IgD-negative memory B cell (primary cell): Measurements from ENCODE around the gene TREML1. TPM values are rescaled to one million over a fixed set of nuclear protein-coding genes. Genes with fewer than 3 reads are reported as not detected.

ENCODE experiments used
- H3K27ac Mint-ChIP-seq, 3 donors: one replicate each; pipeline ENCODE4 v1.8.0; 2020 to 2022; ENCODE audit warnings: mild to moderate bottlenecking in 3 of 3, mixed read lengths in 3 of 3, moderate library complexity in 1 of 3
- H3K27me3 Mint-ChIP-seq: one replicate; pipeline ENCODE4 v1.8.0; 2021; ENCODE audit warnings: mixed read lengths
- H3K36me3 Mint-ChIP-seq: one replicate; pipeline ENCODE4 v1.8.0; 2020; ENCODE audit warnings: mild to moderate bottlenecking, mixed read lengths
- H3K4me1 Mint-ChIP-seq, 3 donors: one replicate each; pipeline ENCODE4 v1.8.0; 2020 to 2022; ENCODE audit warnings: mixed read lengths in 3 of 3, mild to moderate bottlenecking in 1 of 3
- H3K4me3 Mint-ChIP-seq, 4 donors: one replicate each; pipeline ENCODE4 v1.8.0; 2020 to 2022; ENCODE audit warnings: mild to moderate bottlenecking in 4 of 4, mixed read lengths in 4 of 4, moderate library complexity in 3 of 4
- H3K9me3 Mint-ChIP-seq, 3 donors: one replicate each; pipeline ENCODE4 v1.8.0; 2020 to 2021; ENCODE audit warnings: mixed read lengths in 3 of 3, mild to moderate bottlenecking in 1 of 3
- polyA plus RNA-seq: library from polyadenylated mRNA; unstranded; fragments of 300-500 nt; fragmentation: Illumina TruSeq; gene quantifications from one replicate; pipeline ENCODE4 v1.2.3, GENCODE V29; 2021

The TREML1 gene
- polyA plus RNA-seq, 1 donor from 2014 or later: 3.0 TPM

- no peak overlapping the region for H3K27ac Mint-ChIP-seq
- H3K36me3 Mint-ChIP-seq: peaks cover 2% of the 10 kb centered on the region
- peaks cover 0 to 6% (median 5%) of the 10 kb centered on the region in 3 donors for H3K4me1 Mint-ChIP-seq
- H3K4me3 Mint-ChIP-seq: no peak overlapping the region
- H3K27me3 Mint-ChIP-seq: peaks cover 10% of the 10 kb centered on the region
- peaks cover 0 to 4% (median 3%) of the 10 kb centered on the region in 3 donors for H3K9me3 Mint-ChIP-seq
These were observed 13.2 kb upstream of the TREML1 start for GRCh38 chr6:41167173-41167963.

DNA sequence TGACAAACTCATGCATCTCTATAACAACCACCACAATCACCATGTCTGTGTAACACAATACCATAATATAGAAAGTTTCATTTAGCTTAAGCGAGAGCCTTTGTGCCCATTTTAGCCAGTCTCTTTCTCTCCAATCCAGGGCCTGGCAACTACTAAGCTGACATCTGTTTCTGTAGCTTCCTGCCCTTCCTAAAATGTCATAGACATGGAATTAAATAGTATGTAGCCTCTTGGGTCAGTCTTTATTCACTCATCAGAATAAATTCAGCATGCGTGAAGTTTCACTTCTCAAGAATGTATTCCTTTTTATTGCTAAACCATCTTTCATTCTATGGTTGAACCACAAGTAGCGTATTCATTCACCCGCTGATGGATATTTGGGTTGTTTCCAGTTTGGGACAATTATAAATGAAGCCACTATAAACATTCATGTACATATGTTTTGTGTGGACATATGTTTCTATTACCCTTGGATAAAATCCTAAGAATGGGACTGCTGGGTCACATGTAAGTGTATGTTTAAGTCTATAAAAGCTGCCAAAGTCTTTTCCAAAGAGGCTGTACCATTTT, 10.5 kb upstream of the TREML1 start:
- peaks cover 4% of the 10 kb centered on the region for H3K36me3 Mint-ChIP-seq
- no peak overlapping the region for H3K27ac Mint-ChIP-seq
- H3K27me3 Mint-ChIP-seq: peaks cover 20% of the 10 kb centered on the region
- no peak overlapping the region for H3K4me3 Mint-ChIP-seq
- peaks cover 0 to 6% (median 5%) of the 10 kb centered on the region in 3 donors for H3K4me1 Mint-ChIP-seq
- H3K9me3 Mint-ChIP-seq: peaks cover 2 to 4% (median 3%) of the 10 kb centered on the region in 3 donors

DNA sequence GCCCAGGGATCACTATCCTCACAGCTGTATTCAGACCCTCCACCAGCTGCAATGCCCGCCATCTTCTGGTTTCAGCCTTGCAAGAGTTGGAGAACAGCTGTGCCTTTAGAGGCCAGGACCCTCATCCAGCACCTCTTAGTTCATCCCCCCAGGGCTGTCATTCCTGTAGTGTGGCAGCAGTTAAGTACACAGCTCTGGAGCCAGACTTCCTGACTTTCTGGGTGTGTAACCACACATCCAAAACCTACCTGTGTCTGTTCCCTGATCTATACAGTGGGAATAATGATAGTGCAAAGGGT, 9.2 kb upstream of the TREML1 start:
- Mint-ChIP-seq H3K9me3 (peaks cover 2 to 4% (median 3%) of the 10 kb centered on the region in 3 donors), H3K4me1 (peaks cover 0 to 6% (median 5%) of the 10 kb centered on the region in 3 donors), H3K27ac (no peak overlapping the region), H3K27me3 (peaks cover 20% of the 10 kb centered on the region), H3K4me3 (no peak overlapping the region), H3K36me3 (peaks cover 4% of the 10 kb centered on the region)

DNA sequence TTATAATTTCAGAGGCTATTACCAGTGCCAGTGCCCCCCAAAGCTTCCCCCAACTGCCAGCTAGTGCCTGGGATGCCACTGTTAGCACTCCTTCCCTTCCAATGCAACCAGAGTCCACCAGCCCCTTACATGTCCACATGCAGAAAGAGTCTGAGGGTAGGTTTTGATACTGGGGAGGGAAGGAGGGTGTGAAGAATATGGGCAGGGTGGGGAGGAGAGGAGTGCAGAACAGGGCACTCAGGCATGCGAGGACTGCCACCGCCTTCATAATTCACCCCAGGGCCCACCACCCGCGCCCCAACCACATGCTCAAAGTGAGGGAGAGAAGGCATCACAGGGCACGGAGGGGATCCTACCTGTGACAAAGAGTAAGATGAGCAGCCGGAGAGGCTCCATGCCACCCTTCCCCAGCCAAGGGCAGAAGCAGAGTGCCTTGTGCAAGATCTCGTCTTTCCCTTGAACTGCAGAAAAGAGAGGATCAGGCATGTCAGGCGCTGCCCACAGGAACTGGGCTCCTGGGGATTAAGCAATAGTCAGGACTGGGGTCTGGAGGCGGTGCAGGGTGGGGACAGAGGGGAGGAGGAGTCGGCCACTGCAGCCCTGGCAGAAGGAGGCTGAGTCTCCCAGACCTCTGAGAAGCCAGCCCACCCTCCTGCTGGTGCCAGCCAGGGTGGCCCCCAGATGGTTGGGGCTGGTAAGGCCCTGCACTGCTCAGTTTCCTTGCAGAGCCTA, 8.7 kb upstream of the TREML1 start, which contains the start of gene TREM2:
Gene TREM2, minus strand, starts transcription at position 430 of the 732 bp plus-strand sequence. Its CDS starts 34 bp downstream, at position 396.
- H3K4me3 Mint-ChIP-seq: no peak within 1 kb of the TSS
- peaks cover 20% of the 10 kb centered on the region for H3K27me3 Mint-ChIP-seq
- peaks cover 0 to 6% (median 5%) of the 10 kb centered on the region in 3 donors for H3K4me1 Mint-ChIP-seq
- H3K27ac Mint-ChIP-seq: no peak within 1 kb of the TSS
- H3K9me3 Mint-ChIP-seq: peaks cover 3 to 4% (median 4%) of the 10 kb centered on the region in 3 donors
- peaks cover 4% of the 10 kb centered on the region for H3K36me3 Mint-ChIP-seq

DNA sequence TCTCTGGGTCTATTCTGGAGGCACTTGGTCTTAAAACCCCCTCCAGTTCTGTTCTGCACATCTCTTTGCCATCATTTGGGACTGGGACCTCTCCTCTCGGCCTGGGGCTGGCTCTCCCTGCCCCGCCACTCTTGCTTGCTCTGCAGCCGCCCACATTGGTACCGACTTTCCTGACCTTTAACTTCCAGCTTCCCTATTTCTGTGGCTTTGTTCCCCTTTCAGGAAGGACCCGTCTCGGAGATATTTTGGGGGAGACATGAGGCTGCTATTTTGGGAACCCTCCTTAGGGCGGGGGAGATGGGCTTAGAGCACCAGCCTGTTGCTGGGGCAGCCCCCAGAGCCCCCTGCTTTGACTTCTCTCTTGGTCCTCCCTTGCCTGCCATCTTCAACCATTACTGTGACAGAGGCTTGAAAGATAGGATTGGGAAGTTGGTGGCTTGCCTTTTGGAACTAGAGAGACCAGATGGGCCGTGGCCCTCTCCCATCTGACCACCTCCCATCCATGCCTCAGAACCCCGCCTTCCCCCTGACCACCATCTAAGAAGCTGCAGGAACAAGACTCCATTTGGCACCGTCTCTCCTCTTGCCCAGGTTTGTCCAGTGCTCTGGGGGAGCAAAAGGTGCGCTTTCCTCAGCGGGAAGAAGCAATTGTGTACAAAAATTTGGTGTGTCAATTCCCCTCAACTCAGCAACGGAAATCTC, 7.9 kb upstream of the TREML1 start:
- peaks cover 18% of the 10 kb centered on the region for H3K27me3 Mint-ChIP-seq
- H3K27ac Mint-ChIP-seq: no peak overlapping the region
- peaks cover 3% of the 10 kb centered on the region for H3K36me3 Mint-ChIP-seq
- no peak overlapping the region for H3K4me3 Mint-ChIP-seq
- peaks cover 0 to 6% (median 5%) of the 10 kb centered on the region in 3 donors for H3K4me1 Mint-ChIP-seq
- H3K9me3 Mint-ChIP-seq: peaks cover 3 to 4% (median 3%) of the 10 kb centered on the region in 3 donors

DNA sequence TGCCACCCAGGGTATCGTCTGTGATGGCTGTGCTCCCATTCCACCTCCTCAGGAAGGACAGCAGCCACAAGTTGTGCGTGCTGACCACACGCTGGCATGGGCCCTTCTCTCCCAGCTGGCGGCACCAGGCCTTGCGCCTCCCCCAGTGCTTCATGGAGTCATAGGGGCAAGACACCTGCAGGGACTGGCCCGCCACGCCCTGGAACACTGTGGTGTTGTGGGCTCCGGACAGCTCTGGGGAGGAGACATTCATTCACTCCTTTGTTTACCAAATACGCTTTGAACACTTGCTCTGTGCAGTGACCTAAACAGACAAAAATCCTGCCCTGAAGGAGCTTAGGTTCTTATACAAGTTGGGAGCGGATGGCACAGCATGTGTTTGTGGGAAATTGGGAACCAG, 7.2 kb upstream of the TREML1 start:
- peaks cover 14% of the 10 kb centered on the region for H3K27me3 Mint-ChIP-seq

GRCh38 chr6:41160933-41161332, 6.8 kb upstream of the TREML1 start:
- Mint-ChIP-seq H3K4me3 (no peak overlapping the region), H3K36me3 (peaks cover 2% of the 10 kb centered on the region), H3K27ac (peak overlapping the region in 1 of 3 donors; percentile 67), H3K27me3 (peaks cover 14% of the 10 kb centered on the region), H3K9me3 (peaks cover 0 to 5% (median 0%) of the 10 kb centered on the region in 3 donors), H3K4me1 (peaks cover under 1 to 6% (median 5%) of the 10 kb centered on the region in 3 donors)

More for the DNA sequence above, 7.2 kb upstream of the TREML1 start:
- Mint-ChIP-seq H3K4me3 (no peak overlapping the region), H3K27ac (no peak overlapping the region), H3K4me1 (peaks cover 0 to 6% (median 5%) of the 10 kb centered on the region in 3 donors), H3K36me3 (peaks cover 2% of the 10 kb centered on the region), H3K9me3 (peaks cover 0 to 5% (median 0%) of the 10 kb centered on the region in 3 donors)

DNA sequence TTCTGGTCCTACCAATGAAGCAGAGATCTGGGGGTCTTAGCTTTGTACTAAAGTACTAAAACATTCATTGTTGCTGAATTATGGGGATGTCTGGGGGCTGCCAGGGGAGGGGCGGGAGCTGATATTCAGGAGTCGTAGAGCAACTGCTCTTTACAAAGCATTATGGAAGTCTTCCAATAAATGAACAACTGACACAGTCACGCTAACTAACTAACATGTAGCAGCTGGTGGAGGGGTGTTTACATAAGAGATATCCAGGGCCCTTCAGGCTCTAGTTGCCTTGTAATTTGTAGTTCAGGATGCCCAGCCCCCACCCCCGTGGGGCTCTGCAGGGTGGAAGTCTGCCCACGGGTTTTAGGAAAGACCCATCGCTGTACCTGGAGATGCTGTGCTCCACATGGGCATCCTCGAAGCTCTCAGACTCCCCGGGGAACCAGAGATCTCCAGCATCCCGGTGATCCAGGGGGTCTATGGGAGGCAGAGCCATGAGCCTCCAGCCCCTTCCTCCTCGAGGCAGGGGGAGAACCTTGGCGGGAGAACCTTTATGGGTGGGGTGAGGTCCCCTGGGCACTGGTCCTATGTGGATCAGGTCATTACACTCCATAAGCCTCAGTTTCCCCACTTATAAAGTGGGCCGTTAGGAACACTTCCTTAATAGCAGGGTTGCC, 5.4 kb upstream of the TREML1 start:
- H3K4me1 Mint-ChIP-seq: peaks cover 2 to 3% (median 3%) of the 10 kb centered on the region in 3 donors
- H3K36me3 Mint-ChIP-seq: peaks cover 2% of the 10 kb centered on the region
- peaks cover 14% of the 10 kb centered on the region for H3K27me3 Mint-ChIP-seq
- peaks cover 0 to 5% (median 0%) of the 10 kb centered on the region in 3 donors for H3K9me3 Mint-ChIP-seq
- no peak overlapping the region for H3K27ac Mint-ChIP-seq
- H3K4me3 Mint-ChIP-seq: no peak overlapping the region

GRCh38 chr6:41157323-41157722, 3.2 kb upstream of the TREML1 start:
- no peak overlapping the region for H3K27ac Mint-ChIP-seq
- H3K27me3 Mint-ChIP-seq: peaks cover 14% of the 10 kb centered on the region
- peaks cover 0 to 5% (median 0%) of the 10 kb centered on the region in 3 donors for H3K9me3 Mint-ChIP-seq
- H3K4me1 Mint-ChIP-seq: peaks cover 0 to 3% (median 0%) of the 10 kb centered on the region in 3 donors
- H3K4me3 Mint-ChIP-seq: no peak overlapping the region
- H3K36me3 Mint-ChIP-seq: peaks cover 2% of the 10 kb centered on the region

DNA sequence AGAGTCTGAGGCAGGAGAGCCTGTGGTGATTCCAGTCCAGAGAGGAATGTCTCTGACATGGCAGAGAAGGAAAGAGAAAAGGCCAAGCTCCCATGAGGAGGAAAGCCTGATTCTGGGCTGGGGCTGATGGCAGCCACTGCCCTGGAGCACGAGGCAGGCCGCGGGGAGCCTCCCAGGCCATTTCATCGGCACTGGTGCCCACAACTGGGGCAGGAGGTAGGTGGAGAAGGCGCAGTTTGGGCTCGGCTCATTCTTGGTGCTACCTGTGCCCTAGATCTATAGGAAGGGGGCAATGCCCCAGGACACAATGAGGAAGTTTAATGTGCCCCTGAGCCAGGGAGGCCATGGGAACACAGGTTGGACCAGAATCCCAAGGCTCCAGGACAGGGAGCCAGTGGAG, 2.6 kb upstream of the TREML1 start:
- H3K27me3 Mint-ChIP-seq: peaks cover 10% of the 10 kb centered on the region
- peaks cover 0 to 3% (median 0%) of the 10 kb centered on the region in 3 donors for H3K9me3 Mint-ChIP-seq
- H3K4me3 Mint-ChIP-seq: no peak overlapping the region
- no peak overlapping the region for H3K27ac Mint-ChIP-seq
- H3K4me1 Mint-ChIP-seq: peaks cover 0 to 3% (median 0%) of the 10 kb centered on the region in 3 donors
- H3K36me3 Mint-ChIP-seq: peaks cover 2% of the 10 kb centered on the region

- Mint-ChIP-seq H3K36me3 (peaks cover 2% of the 10 kb centered on the region), H3K27ac (no peak overlapping the region), H3K4me1 (peaks cover 0 to 3% (median 0%) of the 10 kb centered on the region in 3 donors), H3K4me3 (no peak overlapping the region), H3K27me3 (peaks cover 7% of the 10 kb centered on the region), H3K9me3 (peaks cover 0 to 3% (median 0%) of the 10 kb centered on the region in 3 donors)
These were observed 1.9 kb upstream of the TREML1 start for GRCh38 chr6:41156001-41156400.

DNA sequence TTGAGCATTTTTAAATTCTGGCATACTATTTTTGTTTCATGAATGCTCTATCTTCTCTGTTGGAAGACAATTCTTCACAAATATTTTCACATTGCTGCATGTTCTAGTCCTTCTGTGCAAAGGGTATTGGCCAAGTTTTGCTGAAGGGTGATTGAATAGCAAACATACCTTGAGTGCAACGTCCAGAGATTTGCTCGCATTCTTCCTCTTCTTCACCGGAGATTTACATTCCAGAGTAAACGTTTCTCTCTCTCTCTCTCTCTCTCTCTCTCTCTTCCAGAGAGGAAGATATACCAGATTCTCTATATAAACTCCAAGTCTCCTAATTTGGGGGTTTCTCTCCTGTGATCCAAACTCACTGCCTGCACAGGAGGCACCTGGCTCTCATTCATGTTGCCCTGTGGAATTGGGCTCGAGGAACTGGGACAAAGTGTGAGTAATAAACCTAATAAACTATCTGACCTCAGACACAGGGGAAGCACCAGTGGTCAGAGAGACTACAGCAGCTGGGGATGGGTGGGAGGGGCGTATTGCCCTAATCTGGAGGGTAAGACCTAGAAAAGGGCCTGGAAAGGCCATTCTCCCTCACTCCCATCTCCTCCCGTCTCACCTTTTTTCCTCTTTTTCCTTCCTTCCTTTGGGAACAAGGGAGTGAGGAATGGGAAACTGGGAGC, 1.1 kb upstream of the TREML1 start:
- no peak overlapping the region for H3K27ac Mint-ChIP-seq
- peaks cover 7% of the 10 kb centered on the region for H3K27me3 Mint-ChIP-seq
- no peaks in the 10 kb centered on the region for H3K36me3 Mint-ChIP-seq
- peaks cover 0 to 3% (median 0%) of the 10 kb centered on the region in 3 donors for H3K9me3 Mint-ChIP-seq
- no peak overlapping the region for H3K4me3 Mint-ChIP-seq
- H3K4me1 Mint-ChIP-seq: peaks cover 0 to 3% (median 0%) of the 10 kb centered on the region in 3 donors

DNA sequence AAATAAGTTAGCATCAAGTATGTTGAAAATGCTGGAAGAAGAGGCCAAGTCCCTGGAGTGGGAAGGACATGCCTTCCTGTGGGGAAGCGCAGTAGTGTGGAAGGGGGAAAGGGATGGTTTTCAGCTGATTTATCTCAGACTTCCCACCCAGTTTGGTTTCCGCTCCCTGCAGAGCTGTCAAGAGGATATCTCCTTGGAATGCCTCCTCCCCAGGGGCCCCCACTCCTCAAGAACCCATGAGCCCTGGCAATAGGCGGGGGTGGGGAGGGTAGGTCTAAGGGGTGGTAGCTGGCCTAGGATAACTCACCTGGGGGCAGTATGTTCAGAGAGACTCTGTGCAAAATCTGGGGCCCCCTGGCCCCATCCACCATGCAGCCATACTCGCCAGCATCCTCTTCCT, 696 bp downstream of the TREML1 start:
- H3K9me3 Mint-ChIP-seq: peaks cover 0 to 3% (median 0%) of the 10 kb centered on the region in 3 donors
- H3K4me1 Mint-ChIP-seq: peaks cover 0 to 3% (median 0%) of the 10 kb centered on the region in 3 donors
- H3K27me3 Mint-ChIP-seq: peaks cover 4% of the 10 kb centered on the region
- H3K4me3 Mint-ChIP-seq: no peak overlapping the region
- no peak overlapping the region for H3K27ac Mint-ChIP-seq
- peaks cover 3% of the 10 kb centered on the region for H3K36me3 Mint-ChIP-seq
